ENCODE results near the gene TTC24.
"Not testable (repeated sequence)": the region's sequence is repeated elsewhere in the genome, so short reads cannot be mapped to it uniquely, and the experiment has no call there.

Gene TTC24

DNA sequence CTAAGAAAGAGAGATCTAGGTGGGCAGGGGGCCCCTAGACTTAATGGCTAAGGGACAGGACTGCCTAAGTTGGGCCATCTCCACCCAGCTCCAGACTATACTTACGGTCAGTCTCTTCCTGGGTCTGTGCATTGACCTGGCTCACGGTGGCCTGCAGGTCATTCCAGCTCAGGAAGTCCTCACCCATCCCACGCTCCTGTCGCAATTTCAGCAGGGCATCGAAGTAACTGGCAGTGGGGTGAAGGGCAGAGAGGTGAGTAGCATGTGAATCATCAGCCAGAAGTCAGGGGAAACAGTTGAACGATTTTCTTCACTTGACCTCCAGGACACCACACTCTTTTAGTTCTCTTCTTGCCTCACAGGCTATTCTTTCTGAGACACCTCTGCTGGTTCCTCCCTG is 27.7 kb upstream of the TTC24 start:
- in situ Hi-C loops (cut with HindIII; ENCODE audit: low sequenced_read_pairs), result no loop called here
- H3K4me3 ChIP-seq (ENCODE audit: low read depth, low read length), result no peak overlapping the region
- DNase-seq (ENCODE audit: low read depth), result no peak
- TF ChIP-seq, protein P1, sequence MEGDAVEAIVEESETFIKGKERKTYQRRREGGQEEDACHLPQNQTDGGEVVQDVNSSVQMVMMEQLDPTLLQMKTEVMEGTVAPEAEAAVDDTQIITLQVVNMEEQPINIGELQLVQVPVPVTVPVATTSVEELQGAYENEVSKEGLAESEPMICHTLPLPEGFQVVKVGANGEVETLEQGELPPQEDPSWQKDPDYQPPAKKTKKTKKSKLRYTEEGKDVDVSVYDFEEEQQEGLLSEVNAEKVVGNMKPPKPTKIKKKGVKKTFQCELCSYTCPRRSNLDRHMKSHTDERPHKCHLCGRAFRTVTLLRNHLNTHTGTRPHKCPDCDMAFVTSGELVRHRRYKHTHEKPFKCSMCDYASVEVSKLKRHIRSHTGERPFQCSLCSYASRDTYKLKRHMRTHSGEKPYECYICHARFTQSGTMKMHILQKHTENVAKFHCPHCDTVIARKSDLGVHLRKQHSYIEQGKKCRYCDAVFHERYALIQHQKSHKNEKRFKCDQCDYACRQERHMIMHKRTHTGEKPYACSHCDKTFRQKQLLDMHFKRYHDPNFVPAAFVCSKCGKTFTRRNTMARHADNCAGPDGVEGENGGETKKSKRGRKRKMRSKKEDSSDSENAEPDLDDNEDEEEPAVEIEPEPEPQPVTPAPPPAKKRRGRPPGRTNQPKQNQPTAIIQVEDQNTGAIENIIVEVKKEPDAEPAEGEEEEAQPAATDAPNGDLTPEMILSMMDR (IDR thresholded peaks at IDR 0.05; ENCODE audit: low read depth, low read length, missing control alignments), result no peak

DNA sequence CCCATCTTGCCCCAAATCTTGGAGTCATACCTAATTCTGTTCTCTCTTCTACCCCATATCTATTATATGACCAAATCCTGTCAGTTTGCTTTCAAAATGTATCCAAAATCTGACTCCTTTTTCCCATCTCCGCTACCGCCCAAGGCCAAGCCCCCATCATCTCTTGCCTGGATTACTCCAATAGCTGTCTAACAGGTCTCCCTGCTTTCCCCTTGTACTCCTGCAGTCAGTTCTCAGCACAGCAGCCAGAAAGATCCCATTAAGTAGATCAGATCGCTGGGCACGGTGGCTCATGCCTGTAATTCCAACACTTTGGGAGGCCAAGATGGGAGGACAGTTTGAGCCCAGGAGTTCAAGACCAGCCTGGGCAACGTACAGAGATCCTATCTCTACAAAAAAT is 27.0 kb upstream of the TTC24 start:
- TF ChIP-seq, protein P1 (IDR thresholded peaks at IDR 0.05; ENCODE audit: low read depth, low read length, missing control alignments), result no peak
- in situ Hi-C loops (cut with HindIII; ENCODE audit: low sequenced_read_pairs), result no loop called here
- no peak for DNase-seq (ENCODE audit: low read depth)
- H3K4me3 ChIP-seq (ENCODE audit: low read depth, low read length), result no peak overlapping the region

DNA sequence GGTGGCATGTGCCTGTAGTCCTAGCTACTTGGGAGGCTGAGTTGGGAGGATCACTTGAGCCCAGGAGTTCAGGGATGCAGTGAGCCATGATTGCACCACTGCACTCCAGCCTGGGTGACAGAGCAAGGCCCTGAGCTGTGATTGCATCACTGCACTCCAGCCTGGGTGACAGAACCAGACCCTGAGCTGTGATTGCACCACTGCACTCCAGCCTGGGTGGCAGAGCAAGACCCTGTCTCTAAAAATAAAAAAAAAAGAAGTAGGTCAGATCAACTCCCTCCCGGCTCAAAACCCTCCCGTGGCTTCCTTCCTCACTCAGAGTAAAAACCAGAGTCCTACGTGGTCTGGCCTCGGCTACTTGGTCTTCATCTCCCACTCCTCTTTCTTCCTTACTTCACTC is 26.6 kb upstream of the TTC24 start:
- H3K4me3 ChIP-seq (ENCODE audit: low read depth, low read length); DNase-seq (ENCODE audit: low read depth); in situ Hi-C loops (cut with HindIII; ENCODE audit: low sequenced_read_pairs): not testable (repeated sequence)

DNA sequence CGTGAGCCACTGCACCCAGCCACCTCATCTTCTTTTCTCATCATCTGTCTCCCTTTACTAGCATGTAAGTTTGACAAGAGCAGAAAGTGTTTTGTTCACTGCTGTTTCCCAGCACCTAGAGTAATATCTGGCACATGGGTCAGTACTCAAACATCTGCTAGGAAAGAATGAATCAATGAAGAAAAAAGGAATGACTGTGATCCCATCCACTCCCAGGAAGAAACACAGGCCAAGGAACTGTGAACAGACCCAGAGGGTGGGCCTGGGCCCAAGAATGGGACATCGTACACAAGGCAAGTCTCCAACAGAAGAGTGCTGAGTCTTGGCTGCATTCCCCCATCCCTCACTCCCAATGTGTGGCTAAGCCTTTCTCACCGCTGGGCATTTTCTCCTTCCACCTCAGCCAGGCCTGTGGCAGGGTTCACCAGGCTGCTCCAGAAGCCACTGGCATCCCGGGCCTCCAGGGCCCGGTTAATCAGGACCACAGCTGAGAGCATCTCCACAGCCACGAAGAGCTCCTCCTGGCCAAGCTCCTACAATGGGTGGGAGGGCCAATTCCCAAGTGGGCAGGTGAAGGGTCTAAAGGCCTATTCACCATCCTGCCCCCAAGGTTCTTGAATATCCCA is 25.6 kb upstream of the TTC24 start:
- no peak overlapping the region for H3K4me3 ChIP-seq (ENCODE audit: low read depth, low read length)
- TF ChIP-seq, protein P1 (IDR thresholded peaks at IDR 0.05; ENCODE audit: low read depth, low read length, missing control alignments), result no peak
- no peak for DNase-seq (ENCODE audit: low read depth)
- in situ Hi-C loops (cut with HindIII; ENCODE audit: low sequenced_read_pairs), result no loop called here

DNA sequence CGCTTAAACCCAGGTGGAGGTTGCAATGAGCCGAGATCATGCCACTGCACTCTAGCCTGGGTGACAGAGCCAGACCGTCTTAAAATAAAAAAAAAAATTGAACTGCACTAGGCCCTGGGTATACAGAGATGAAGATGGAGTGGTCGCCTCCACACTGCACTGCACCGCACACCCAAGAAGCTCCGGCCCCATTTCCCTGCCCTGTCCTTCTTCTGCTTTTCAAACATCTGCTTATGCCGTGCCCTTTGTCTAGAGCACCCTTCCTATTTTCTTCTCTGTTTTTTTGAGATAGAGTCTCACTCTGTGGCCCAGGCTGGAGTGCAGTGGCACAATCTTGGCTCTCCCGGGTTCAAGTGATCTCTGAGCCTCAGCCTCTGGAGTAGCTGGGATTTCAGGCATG is 24.6 kb upstream of the TTC24 start:
- no peak for DNase-seq (ENCODE audit: low read depth)
- in situ Hi-C loops (cut with HindIII; ENCODE audit: low sequenced_read_pairs), result no loop called here
- H3K4me3 ChIP-seq (ENCODE audit: low read depth, low read length), result no peak overlapping the region
- TF ChIP-seq, protein P1 (IDR thresholded peaks at IDR 0.05; ENCODE audit: low read depth, low read length, missing control alignments), result no peak

DNA sequence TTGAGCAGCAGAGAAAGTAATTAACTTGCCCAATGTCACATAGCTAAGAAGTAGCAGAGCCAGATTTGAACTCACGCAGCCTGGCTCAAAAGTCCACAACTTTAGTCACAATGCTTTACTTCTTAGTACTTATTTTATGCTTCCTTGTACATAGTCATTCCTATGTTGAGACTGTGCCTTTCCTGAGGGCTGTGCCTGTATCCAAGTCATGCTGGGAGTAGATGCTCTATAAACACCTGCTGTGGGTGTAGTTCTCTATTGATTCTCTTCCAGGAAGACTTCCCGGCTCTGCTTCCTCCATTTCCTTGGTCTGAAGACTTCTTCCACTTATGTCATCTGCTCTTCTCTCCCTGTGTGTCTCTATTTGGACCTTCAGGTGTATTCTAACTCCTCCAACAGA is 23.8 kb upstream of the TTC24 start:
- in situ Hi-C loops (cut with HindIII; ENCODE audit: low sequenced_read_pairs), result no loop called here
- DNase-seq (ENCODE audit: low read depth), result no peak
- TF ChIP-seq, protein P1 (IDR thresholded peaks at IDR 0.05; ENCODE audit: low read depth, low read length, missing control alignments), result no peak
- H3K4me3 ChIP-seq (ENCODE audit: low read depth, low read length), result no peak overlapping the region

DNA sequence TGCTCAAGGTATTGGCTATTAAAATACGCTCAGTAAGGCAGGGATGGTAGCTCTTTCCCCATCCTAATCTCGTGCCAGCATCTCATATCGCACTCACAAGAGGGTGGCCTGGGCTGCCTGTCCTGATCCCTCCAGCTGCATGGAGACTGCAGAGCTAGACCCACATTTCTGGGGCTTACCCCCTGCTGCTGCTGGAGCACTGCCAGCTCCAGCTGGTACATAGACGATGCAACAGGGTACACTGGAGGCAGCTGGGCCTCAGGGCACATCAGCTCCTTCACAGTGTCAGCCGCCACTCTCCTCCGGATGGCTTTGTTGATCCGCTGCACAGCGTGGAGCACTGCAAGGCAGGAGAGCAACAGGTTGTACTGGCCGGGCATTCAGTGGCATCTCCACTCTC is 23.2 kb upstream of the TTC24 start:
- H3K4me3 ChIP-seq (ENCODE audit: low read depth, low read length), result no peak overlapping the region
- DNase-seq (ENCODE audit: low read depth), result no peak
- TF ChIP-seq, protein P1 (IDR thresholded peaks at IDR 0.05; ENCODE audit: low read depth, low read length, missing control alignments), result no peak
- in situ Hi-C loops (cut with HindIII; ENCODE audit: low sequenced_read_pairs), result no loop called here
